ENCODE results near the gene RPTN. TPM values are rescaled to one million over a fixed set of nuclear protein-coding genes. Genes with fewer than 3 reads are reported as not detected.
A peak's percentile ranks its signal among the peaks of the same experiment; 100 is the strongest.

The RPTN gene
- total and polyA plus RNA-seq, 3 experiments from 2014 or later, result not detected

DNA sequence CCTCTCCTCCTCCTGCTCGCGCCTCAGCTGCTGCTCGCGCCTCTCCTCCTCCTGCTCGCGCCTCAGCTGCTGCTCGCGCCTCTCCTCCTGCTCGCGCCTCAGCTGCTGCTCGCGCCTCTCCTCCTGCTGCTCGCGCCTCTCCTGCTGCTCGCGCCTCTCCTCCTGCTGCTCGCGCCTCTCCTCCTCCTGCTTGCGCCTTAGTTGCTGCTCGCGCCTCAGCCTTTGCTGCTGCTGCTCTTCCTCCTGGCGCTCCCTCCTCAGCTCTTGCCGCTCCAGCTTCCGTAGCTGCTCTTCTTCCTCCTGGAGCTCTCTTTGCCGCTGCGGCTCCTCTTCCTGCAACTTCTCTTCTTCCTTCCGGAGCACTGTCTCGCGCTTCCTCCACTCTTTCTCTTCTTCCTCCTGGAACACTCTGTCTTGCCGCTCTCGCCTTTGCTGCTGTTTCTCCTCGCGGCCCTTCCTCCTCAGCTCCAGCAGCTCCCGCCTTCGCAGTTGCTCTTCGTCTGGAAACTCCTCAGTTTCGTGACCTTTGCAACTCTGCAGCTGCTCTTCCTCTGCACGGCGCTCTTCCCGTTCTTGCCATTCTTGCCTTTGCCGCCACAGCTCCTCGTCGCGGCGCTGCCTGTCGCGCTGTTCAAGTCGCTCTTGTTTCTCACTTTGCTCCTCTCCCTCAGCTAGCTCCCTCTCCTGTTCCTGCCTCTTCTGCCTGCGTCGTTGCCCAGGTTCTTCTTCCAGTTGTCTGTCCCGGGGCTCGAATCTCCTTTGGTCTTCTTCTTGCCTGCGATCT, 46.7 kb downstream of the RPTN start:
- H3K27me3 Mint-ChIP-seq, result peaks cover 17 to 25% of the 10 kb centered on the region in 2 donors
- peaks cover 2 to 8% (median 4%) of the 10 kb centered on the region in 3 donors for H3K4me1 Mint-ChIP-seq
- POLR2A ChIA-PET, result no interaction called here
- Histone ChIP-seq H3K4me3 (ENCODE audit: low read length) (peak overlapping the region; percentile 48), H3K4me1 (ENCODE audit: insufficient read depth, low read length) (peaks cover 21% of the 10 kb centered on the region), H3K27ac (ENCODE audit: low read depth, low read length) (no peak overlapping the region), H3K9me3 (ENCODE audit: low read length) (no peaks in the 10 kb centered on the region), H3K27me3 (ENCODE audit: insufficient read depth, low read length, poor library complexity, severe bottlenecking) (peaks cover 53% of the 10 kb centered on the region), H3K36me3 (ENCODE audit: insufficient read depth, low read length) (no peaks in the 10 kb centered on the region)
- CTCF ChIA-PET, result interaction anchor here (1.1 to 1.2 kb wide), 2 partner anchors 60 to 348 kb away, joined by 3 read pairs; no protein-coding TSS in a partner anchor
- no peak overlapping the region for H3K27ac Mint-ChIP-seq
- H3K36me3 Mint-ChIP-seq, result no peaks in the 10 kb centered on the region
- DNase-seq, result no peak
- H3K9me3 Mint-ChIP-seq, result peaks cover 0 to 6% (median 3%) of the 10 kb centered on the region in 5 donors
- no peak overlapping the region for H3K4me3 Mint-ChIP-seq

DNA sequence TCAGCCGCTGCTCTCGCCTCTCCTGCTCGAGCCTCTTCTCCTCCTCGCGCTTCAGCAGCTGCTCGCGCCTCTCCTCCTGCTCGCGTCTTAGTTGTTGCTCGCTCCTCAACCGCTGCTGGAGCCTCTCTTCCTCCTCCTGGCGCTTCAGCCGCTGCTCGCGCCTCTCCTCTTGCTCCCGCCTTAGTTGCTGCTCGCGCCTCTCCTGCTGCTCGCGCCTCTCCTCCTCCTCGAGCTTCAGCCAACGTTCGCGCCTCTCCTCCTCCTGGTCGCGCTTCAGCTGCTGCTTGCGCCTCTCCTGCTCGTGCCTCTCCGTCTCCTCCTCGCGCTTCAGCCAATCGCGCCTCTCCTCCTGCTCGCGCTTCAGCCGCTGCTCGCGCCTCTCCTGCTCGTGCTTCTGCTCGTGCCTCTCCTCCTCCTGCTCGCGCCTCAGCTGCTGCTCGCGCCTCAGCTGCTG, 47.5 kb downstream of the RPTN start:
- ChIA-PET POLR2A (no interaction called here), CTCF (interaction anchor here (0.7 to 1.2 kb wide), 3 partner anchors 59 to 348 kb away, joined by 3 read pairs; no protein-coding TSS in a partner anchor)
- peaks cover 58% of the 10 kb centered on the region for H3K27me3 ChIP-seq (ENCODE audit: insufficient read depth, low read length, poor library complexity, severe bottlenecking)
- Mint-ChIP-seq H3K4me3 (no peak overlapping the region), H3K4me1 (peaks cover 3 to 8% (median 4%) of the 10 kb centered on the region in 3 donors), H3K27ac (no peak overlapping the region), H3K36me3 (no peaks in the 10 kb centered on the region), H3K9me3 (peaks cover 0 to 6% (median 3%) of the 10 kb centered on the region in 5 donors), H3K27me3 (peaks cover 9 to 24% of the 10 kb centered on the region in 2 donors)
- no peak overlapping the region for H3K27ac ChIP-seq (ENCODE audit: low read depth, low read length)
- no peaks in the 10 kb centered on the region for H3K9me3 ChIP-seq (ENCODE audit: low read length)
- peaks cover 21% of the 10 kb centered on the region for H3K4me1 ChIP-seq (ENCODE audit: insufficient read depth, low read length)
- no peaks in the 10 kb centered on the region for H3K36me3 ChIP-seq (ENCODE audit: insufficient read depth, low read length)
- DNase-seq, result no peak
- peak overlapping the region; percentile 64 for H3K4me3 ChIP-seq (ENCODE audit: low read length)

DNA sequence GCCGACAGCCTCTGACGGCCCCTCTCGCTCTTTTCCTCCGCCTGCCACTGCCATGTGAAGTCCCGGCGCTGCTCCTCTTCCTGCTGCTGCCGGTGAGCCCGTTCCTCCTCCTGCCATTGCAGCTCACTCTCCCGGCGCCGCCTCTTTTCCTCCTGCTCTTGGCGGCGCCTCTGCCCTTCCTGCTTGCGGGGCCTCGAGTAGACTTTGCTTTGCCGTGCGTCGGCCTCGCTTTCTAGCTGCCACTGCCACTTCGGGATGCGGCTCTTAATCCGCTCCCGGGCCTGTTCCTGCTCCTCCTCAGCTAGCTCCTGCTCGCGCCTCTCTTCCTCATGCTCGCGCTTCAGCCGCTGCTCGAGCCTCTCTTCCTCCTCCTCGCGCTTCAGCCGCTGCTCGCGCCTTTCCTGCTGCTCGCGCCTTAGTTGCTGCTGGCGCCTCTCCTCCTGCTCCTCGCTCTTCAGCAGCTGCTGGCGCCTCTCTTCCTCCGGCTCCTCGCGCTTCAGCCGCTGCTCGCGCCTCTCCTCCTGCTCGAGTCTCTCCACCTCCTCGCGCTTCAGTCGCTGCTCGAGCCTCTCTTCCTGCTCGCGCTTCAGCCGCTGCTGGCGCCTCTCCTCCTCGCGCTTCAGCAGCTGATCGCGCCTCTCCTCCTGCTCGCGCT, 48.0 kb downstream of the RPTN start:
- Mint-ChIP-seq H3K27ac (no peak overlapping the region), H3K4me3 (no peak overlapping the region), H3K9me3 (peaks cover 0 to 6% (median 3%) of the 10 kb centered on the region in 5 donors), H3K27me3 (peaks cover 3 to 22% of the 10 kb centered on the region in 2 donors), H3K36me3 (no peaks in the 10 kb centered on the region), H3K4me1 (peaks cover 3 to 8% (median 4%) of the 10 kb centered on the region in 3 donors)
- peaks cover 21% of the 10 kb centered on the region for H3K4me1 ChIP-seq (ENCODE audit: insufficient read depth, low read length)
- peak overlapping the region; percentile 64 for H3K4me3 ChIP-seq (ENCODE audit: low read length)
- H3K9me3 ChIP-seq (ENCODE audit: low read length), result no peaks in the 10 kb centered on the region
- H3K36me3 ChIP-seq (ENCODE audit: insufficient read depth, low read length), result no peaks in the 10 kb centered on the region
- ChIA-PET CTCF (interaction anchor here (0.7 to 1.2 kb wide), 2 partner anchors 347 to 349 kb away, joined by 3 read pairs; no protein-coding TSS in a partner anchor), POLR2A (no interaction called here)
- no peak overlapping the region for H3K27ac ChIP-seq (ENCODE audit: low read depth, low read length)
- H3K27me3 ChIP-seq (ENCODE audit: insufficient read depth, low read length, poor library complexity, severe bottlenecking), result peaks cover 63% of the 10 kb centered on the region
- no peak for DNase-seq

DNA sequence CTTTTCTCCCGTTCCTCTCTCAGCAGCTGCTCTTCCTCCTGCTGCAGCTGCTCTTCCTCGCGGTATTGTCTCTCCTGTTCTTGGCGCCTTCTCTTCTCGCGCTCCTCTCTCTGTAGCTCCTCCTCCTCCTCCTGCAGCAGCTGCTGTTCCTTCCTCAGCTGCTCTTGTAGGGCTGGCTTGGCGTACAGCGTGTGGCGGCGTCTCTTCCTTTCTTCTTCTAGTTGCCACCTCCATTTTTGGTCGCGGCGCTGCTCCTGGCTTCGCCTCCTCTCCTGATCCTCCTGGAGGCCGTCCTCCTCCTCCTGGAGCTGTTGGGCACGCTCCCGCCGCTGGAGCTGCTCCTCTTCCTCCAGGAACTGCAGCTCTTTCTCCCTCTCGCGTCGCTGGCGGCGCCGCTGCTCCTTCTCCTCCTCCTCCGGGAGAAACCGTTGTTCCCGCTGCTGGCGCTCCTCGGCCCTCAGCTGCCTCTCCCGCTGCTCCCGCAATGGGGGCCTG, 48.6 kb downstream of the RPTN start:
- Mint-ChIP-seq H3K4me1 (peaks cover 3 to 8% (median 4%) of the 10 kb centered on the region in 3 donors), H3K27ac (no peak overlapping the region), H3K9me3 (peaks cover 0 to 6% (median 3%) of the 10 kb centered on the region in 5 donors), H3K36me3 (no peaks in the 10 kb centered on the region), H3K27me3 (peaks cover 1 to 22% of the 10 kb centered on the region in 2 donors), H3K4me3 (no peak overlapping the region)
- Histone ChIP-seq H3K4me3 (ENCODE audit: low read length) (peak overlapping the region; percentile 64), H3K27me3 (ENCODE audit: insufficient read depth, low read length, poor library complexity, severe bottlenecking) (peaks cover 63% of the 10 kb centered on the region), H3K4me1 (ENCODE audit: insufficient read depth, low read length) (peaks cover 21% of the 10 kb centered on the region), H3K36me3 (ENCODE audit: insufficient read depth, low read length) (no peaks in the 10 kb centered on the region), H3K9me3 (ENCODE audit: low read length) (no peaks in the 10 kb centered on the region), H3K27ac (ENCODE audit: low read depth, low read length) (no peak overlapping the region)
- ChIA-PET CTCF (interaction anchor here (1.2 kb wide), 1 partner anchor 9 kb away, joined by 3 read pairs; no protein-coding TSS in a partner anchor), POLR2A (no interaction called here)
- DNase-seq, result no peak

DNA sequence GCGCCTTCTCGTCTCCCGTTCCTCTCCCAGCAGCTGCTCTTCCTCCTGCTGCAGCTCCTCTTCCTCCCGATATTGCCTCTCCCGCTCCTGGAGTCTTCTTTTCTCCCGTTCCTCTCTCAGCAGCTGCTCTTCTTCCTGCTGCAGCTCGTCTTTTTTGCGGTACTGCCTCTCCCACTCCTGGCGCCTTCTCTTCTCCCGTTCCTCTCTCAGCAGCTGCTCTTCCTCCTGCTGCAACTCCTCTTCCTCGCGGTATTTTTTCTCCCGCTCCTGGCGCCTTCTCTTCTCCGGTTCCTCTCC, 49.1 kb downstream of the RPTN start:
- H3K4me1 ChIP-seq (ENCODE audit: insufficient read depth, low read length), result peaks cover 21% of the 10 kb centered on the region
- peak overlapping the region; percentile 64 for H3K4me3 ChIP-seq (ENCODE audit: low read length)
- no peaks in the 10 kb centered on the region for H3K36me3 ChIP-seq (ENCODE audit: insufficient read depth, low read length)
- ChIA-PET CTCF (interaction anchor here (1.2 kb wide), 1 partner anchor 9 kb away, joined by 3 read pairs; no protein-coding TSS in a partner anchor), POLR2A (no interaction called here)
- no peak overlapping the region for H3K27ac ChIP-seq (ENCODE audit: low read depth, low read length)
- H3K27me3 ChIP-seq (ENCODE audit: insufficient read depth, low read length, poor library complexity, severe bottlenecking), result peaks cover 63% of the 10 kb centered on the region
- Mint-ChIP-seq H3K9me3 (peaks cover 0 to 6% (median 3%) of the 10 kb centered on the region in 5 donors), H3K27ac (no peak overlapping the region), H3K36me3 (no peaks in the 10 kb centered on the region), H3K27me3 (peaks cover 6 to 23% of the 10 kb centered on the region in 2 donors), H3K4me3 (no peak overlapping the region), H3K4me1 (peaks cover 3 to 8% (median 4%) of the 10 kb centered on the region in 3 donors)
- DNase-seq, result no peak
- no peaks in the 10 kb centered on the region for H3K9me3 ChIP-seq (ENCODE audit: low read length)

DNA sequence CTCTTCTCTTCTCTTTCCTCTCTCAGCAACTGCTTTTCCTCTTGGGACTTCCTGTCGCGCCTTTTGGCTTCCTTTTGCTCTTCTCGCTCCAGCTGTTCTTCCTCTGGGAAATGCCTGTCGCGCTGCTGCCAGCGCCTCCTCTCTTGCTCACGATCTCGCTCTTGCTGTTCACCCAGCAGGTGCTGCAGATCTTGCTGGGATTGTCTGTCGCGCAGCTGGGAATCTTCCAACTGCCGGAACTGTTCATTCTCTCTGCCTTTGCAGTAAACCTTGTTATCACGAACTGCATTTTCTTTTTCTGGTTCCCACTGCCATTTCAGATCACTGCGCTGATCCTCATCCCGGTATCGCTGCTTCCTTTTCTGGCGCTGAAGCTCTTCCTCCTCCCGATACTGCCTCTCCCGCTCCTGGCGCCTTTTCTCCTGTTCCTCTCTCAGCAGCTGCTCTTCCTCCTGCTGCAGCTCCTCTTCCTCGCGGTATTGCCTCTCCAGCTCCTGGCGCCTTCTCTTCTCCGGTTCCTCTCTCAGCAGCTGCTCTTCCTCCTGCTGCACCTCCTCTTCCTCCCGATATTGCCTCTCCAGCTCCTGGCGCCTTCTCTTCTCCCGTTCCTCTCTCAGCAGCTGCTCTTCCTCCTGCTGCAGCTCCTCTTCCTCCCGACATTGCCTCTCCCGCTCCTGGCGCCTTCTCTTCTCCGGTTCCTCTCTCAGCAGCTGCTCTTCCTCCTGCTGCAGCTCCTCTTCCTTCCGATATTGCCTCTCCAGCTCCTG, 49.6 kb downstream of the RPTN start:
- POLR2A ChIA-PET, result no interaction called here
- H3K27me3 ChIP-seq (ENCODE audit: insufficient read depth, low read length, poor library complexity, severe bottlenecking), result peaks cover 62% of the 10 kb centered on the region
- H3K27ac ChIP-seq (ENCODE audit: low read depth, low read length), result no peak overlapping the region
- no peak overlapping the region for H3K4me3 Mint-ChIP-seq
- no peaks in the 10 kb centered on the region for H3K36me3 ChIP-seq (ENCODE audit: insufficient read depth, low read length)
- no peaks in the 10 kb centered on the region for H3K9me3 ChIP-seq (ENCODE audit: low read length)
- peaks cover 21% of the 10 kb centered on the region for H3K4me1 ChIP-seq (ENCODE audit: insufficient read depth, low read length)
- no peaks in the 10 kb centered on the region for H3K36me3 Mint-ChIP-seq
- no peak overlapping the region for H3K27ac Mint-ChIP-seq
- peaks cover 0 to 6% (median 3%) of the 10 kb centered on the region in 5 donors for H3K9me3 Mint-ChIP-seq
- H3K4me1 Mint-ChIP-seq, result peaks cover 3 to 8% (median 4%) of the 10 kb centered on the region in 3 donors
- CTCF ChIA-PET, result interaction anchor here (1.2 kb wide), 1 partner anchor 8 kb away, joined by 3 read pairs; no protein-coding TSS in a partner anchor
- DNase-seq, result no peak
- H3K27me3 Mint-ChIP-seq, result peaks cover 11 to 23% of the 10 kb centered on the region in 2 donors
- peak overlapping the region; percentile 64 for H3K4me3 ChIP-seq (ENCODE audit: low read length)

DNA sequence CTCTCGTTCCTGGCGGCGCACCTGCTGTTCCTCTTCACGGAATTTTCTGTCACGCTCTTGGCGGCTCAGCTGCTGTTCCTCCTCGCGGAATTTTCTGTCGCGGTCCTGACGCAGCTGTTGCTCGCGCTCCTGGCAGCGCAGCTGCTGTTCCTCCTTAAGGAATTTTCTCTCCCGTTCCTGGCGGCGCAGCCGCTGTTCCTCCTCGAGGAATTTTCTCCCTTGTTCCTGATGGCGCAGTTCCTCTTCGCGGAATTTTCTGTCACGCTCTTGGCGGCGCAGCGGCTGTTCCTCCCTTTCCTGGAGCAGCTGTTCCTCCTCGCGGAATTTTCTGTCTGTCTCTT, 50.2 kb downstream of the RPTN start:
- H3K36me3 Mint-ChIP-seq, result no peaks in the 10 kb centered on the region
- Histone ChIP-seq H3K27ac (ENCODE audit: low read depth, low read length) (no peak overlapping the region), H3K9me3 (ENCODE audit: low read length) (no peaks in the 10 kb centered on the region), H3K27me3 (ENCODE audit: insufficient read depth, low read length, poor library complexity, severe bottlenecking) (peaks cover 57% of the 10 kb centered on the region), H3K36me3 (ENCODE audit: insufficient read depth, low read length) (no peaks in the 10 kb centered on the region), H3K4me1 (ENCODE audit: insufficient read depth, low read length) (peaks cover 21% of the 10 kb centered on the region), H3K4me3 (ENCODE audit: low read length) (no peak overlapping the region)
- no peak overlapping the region for H3K27ac Mint-ChIP-seq
- no peak for DNase-seq
- H3K4me3 Mint-ChIP-seq, result no peak overlapping the region
- ChIA-PET CTCF (no interaction called here), POLR2A (no interaction called here)
- H3K27me3 Mint-ChIP-seq, result peaks cover 14 to 20% of the 10 kb centered on the region in 2 donors
- peaks cover 3 to 8% (median 4%) of the 10 kb centered on the region in 3 donors for H3K4me1 Mint-ChIP-seq
- peaks cover 0 to 6% (median 3%) of the 10 kb centered on the region in 5 donors for H3K9me3 Mint-ChIP-seq
